Measurements from ENCODE around the gene C3orf18. TPM values are rescaled to one million over a fixed set of nuclear protein-coding genes. Genes with fewer than 3 reads are reported as not detected.

The C3orf18 gene
- total and polyA plus RNA-seq, 9 of the 15 experiments (the other 6 are each of a cell fraction or from before 2014, with no cell fraction given) = 0.01 to 2.3 (median 0.94) TPM

DNA sequence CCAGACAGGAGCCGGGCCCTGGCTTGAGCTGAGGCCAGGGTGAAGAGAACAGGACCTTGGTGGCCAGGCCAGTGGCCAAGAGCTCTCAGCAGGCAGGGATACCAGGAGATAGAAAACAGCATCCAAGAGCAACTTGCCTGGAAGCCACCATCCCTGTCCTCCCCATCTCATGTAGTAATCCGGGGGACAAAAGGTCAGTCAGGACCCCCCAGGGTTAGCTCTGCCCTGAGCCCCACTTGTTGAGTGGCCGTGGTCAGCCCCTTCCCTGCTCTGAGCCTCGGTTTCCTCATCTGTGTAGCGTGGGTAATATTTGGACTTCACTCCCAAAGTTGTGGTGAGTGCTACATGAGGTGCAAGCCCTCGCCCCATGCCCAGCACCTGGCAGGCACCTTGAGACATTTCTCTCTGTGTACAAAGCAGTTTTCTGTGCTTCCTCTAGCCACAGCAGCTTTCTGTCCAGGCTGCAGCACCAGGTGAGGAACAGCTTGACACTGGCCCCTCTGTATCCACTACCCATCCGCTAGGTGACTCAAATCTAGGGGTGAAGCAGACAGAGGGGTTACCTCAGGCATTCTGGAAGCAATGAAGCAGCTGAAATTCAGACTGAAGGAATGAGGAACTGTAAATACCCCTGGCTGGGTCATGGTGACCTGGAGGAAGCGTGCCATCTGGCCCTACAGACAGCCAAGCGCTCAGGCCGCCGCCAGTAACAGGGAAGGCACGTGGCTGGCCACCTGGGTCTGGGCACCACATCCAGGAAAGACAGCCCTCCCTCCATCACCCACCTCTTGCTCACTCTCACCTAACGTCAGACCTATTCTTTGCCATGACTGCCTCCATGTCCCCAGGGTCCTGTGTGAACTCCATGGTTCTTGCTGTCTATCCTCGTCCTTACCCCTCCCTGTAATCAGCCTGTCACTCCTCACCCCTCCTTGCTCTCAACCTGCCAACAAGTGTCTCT, 37.4 kb upstream of the C3orf18 start (continued):
- TF ChIP-seq MYNN (IDR thresholded peaks at IDR 0.05) (peak; percentile 30; the same call in 1 of the 2 replicates), MYNN (CRISPR knock-in tag; IDR thresholded peaks at IDR 0.05) (no peak), ARID2 (IDR thresholded peaks at IDR 0.05) (0 out of 2 replicates have a peak, but pooled peaks have one; percentile 19), CXXC5 (CRISPR knock-in tag; IDR thresholded peaks at IDR 0.05) (peak; percentile 28; the same call in 1 of the 2 replicates), CREBBP (IDR thresholded peaks at IDR 0.05; ENCODE audit: low read depth, low read length) (no peak), KDM5B (IDR thresholded peaks at IDR 0.05; ENCODE audit: insufficient replicate concordance, low read depth, low read length) (peak; percentile 54), CHD1 (IDR thresholded peaks at IDR 0.05; ENCODE audit: low read length) (peak; percentile 8), MCM2 (IDR thresholded peaks at IDR 0.05; ENCODE audit: low read depth) (no peak), POLR2G (IDR thresholded peaks at IDR 0.05; ENCODE audit: low read depth, low read length) (peak; percentile 64; the same call in 1 of the 2 replicates), PML (IDR thresholded peaks at IDR 0.05; ENCODE audit: low read length) (0 out of 2 replicates have a peak, but pooled peaks have one; percentile 9), PHB (CRISPR knock-in tag; IDR thresholded peaks at IDR 0.05) (0 out of 2 replicates have a peak, but pooled peaks have one; percentile 33), MTA1 (IDR thresholded peaks at IDR 0.05; ENCODE audit: borderline replicate concordance) (0 out of 2 replicates have a peak, but pooled peaks have one; percentile 24)
- TF ChIP-seq, protein P1, sequence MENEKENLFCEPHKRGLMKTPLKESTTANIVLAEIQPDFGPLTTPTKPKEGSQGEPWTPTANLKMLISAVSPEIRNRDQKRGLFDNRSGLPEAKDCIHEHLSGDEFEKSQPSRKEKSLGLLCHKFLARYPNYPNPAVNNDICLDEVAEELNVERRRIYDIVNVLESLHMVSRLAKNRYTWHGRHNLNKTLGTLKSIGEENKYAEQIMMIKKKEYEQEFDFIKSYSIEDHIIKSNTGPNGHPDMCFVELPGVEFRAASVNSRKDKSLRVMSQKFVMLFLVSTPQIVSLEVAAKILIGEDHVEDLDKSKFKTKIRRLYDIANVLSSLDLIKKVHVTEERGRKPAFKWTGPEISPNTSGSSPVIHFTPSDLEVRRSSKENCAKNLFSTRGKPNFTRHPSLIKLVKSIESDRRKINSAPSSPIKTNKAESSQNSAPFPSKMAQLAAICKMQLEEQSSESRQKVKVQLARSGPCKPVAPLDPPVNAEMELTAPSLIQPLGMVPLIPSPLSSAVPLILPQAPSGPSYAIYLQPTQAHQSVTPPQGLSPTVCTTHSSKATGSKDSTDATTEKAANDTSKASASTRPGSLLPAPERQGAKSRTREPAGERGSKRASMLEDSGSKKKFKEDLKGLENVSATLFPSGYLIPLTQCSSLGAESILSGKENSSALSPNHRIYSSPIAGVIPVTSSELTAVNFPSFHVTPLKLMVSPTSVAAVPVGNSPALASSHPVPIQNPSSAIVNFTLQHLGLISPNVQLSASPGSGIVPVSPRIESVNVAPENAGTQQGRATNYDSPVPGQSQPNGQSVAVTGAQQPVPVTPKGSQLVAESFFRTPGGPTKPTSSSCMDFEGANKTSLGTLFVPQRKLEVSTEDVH (IDR thresholded peaks at IDR 0.05; ENCODE audit: low read depth, partially characterized antibody) = peak; percentile 11
- TF ChIP-seq, protein P2, sequence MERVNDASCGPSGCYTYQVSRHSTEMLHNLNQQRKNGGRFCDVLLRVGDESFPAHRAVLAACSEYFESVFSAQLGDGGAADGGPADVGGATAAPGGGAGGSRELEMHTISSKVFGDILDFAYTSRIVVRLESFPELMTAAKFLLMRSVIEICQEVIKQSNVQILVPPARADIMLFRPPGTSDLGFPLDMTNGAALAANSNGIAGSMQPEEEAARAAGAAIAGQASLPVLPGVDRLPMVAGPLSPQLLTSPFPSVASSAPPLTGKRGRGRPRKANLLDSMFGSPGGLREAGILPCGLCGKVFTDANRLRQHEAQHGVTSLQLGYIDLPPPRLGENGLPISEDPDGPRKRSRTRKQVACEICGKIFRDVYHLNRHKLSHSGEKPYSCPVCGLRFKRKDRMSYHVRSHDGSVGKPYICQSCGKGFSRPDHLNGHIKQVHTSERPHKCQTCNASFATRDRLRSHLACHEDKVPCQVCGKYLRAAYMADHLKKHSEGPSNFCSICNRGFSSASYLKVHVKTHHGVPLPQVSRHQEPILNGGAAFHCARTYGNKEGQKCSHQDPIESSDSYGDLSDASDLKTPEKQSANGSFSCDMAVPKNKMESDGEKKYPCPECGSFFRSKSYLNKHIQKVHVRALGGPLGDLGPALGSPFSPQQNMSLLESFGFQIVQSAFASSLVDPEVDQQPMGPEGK (CRISPR knock-in tag; IDR thresholded peaks at IDR 0.05; ENCODE audit: borderline replicate concordance) = 0 out of 2 replicates have a peak, but pooled peaks have one; percentile 67
- TF ChIP-seq, protein P3, sequence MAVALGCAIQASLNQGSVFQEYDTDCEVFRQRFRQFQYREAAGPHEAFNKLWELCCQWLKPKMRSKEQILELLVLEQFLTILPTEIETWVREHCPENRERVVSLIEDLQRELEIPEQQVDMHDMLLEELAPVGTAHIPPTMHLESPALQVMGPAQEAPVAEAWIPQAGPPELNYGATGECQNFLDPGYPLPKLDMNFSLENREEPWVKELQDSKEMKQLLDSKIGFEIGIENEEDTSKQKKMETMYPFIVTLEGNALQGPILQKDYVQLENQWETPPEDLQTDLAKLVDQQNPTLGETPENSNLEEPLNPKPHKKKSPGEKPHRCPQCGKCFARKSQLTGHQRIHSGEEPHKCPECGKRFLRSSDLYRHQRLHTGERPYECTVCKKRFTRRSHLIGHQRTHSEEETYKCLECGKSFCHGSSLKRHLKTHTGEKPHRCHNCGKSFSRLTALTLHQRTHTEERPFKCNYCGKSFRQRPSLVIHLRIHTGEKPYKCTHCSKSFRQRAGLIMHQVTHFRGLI (CRISPR knock-in tag; IDR thresholded peaks at IDR 0.05) = no peak
